Measurements from ENCODE around the gene GPR37L1. TPM values are rescaled to one million over a fixed set of nuclear protein-coding genes. Genes with fewer than 3 reads are reported as not detected.

The GPR37L1 gene
- total RNA-seq, 6 experiments from 2014 or later = not detected

GRCh38 chr1:202078241-202078640, 44.5 kb upstream of the GPR37L1 start:
- H3K27ac Mint-ChIP-seq = no peak overlapping the region
- peaks cover 2% of the 10 kb centered on the region; the same call in 1 of the 2 replicates for H3K27me3 Mint-ChIP-seq (ENCODE audit: insufficient read depth)
- H3K4me3 Mint-ChIP-seq = no peak overlapping the region
- DNase-seq = no peak
- no peaks in the 10 kb centered on the region for H3K9me3 Mint-ChIP-seq
- H3K36me3 Mint-ChIP-seq (ENCODE audit: low read depth) = no peaks in the 10 kb centered on the region
- TF ChIP-seq CTCF (IDR thresholded peaks at IDR 0.05) = no peak
- H3K4me1 Mint-ChIP-seq (ENCODE audit: low read depth) = peaks cover 21% of the 10 kb centered on the region

GRCh38 chr1:202081992-202082391, 40.7 kb upstream of the GPR37L1 start:
- H3K36me3 Mint-ChIP-seq (ENCODE audit: low read depth) = no peaks in the 10 kb centered on the region
- TF ChIP-seq CTCF (IDR thresholded peaks at IDR 0.05) = no peak
- no peak overlapping the region for H3K4me3 Mint-ChIP-seq
- H3K27ac Mint-ChIP-seq = no peak overlapping the region
- peaks cover 14% of the 10 kb centered on the region for H3K4me1 Mint-ChIP-seq (ENCODE audit: low read depth)
- peaks cover 9% of the 10 kb centered on the region; the same call in 1 of the 2 replicates for H3K27me3 Mint-ChIP-seq (ENCODE audit: insufficient read depth)
- H3K9me3 Mint-ChIP-seq = no peaks in the 10 kb centered on the region
- no peak for DNase-seq

- peaks cover 21% of the 10 kb centered on the region for H3K27me3 Mint-ChIP-seq (ENCODE audit: insufficient read depth)
- no peaks in the 10 kb centered on the region for H3K36me3 Mint-ChIP-seq (ENCODE audit: low read depth)
- H3K27ac Mint-ChIP-seq = no peak overlapping the region
- no peak for DNase-seq
- no peak overlapping the region for H3K4me3 Mint-ChIP-seq
- H3K4me1 Mint-ChIP-seq (ENCODE audit: low read depth) = 0 out of 2 replicates have a peak, but pooled peaks cover 6% of the 10 kb centered on the region
- no peak for TF ChIP-seq CTCF (IDR thresholded peaks at IDR 0.05)
- H3K9me3 Mint-ChIP-seq = no peaks in the 10 kb centered on the region
Measured at GRCh38 chr1:202084791-202085681, 37.7 kb upstream of the GPR37L1 start.

- Mint-ChIP-seq H3K36me3 (ENCODE audit: low read depth) (no peaks in the 10 kb centered on the region), H3K4me1 (ENCODE audit: low read depth) (0 out of 2 replicates have a peak, but pooled peaks cover 6% of the 10 kb centered on the region), H3K9me3 (no peaks in the 10 kb centered on the region), H3K27ac (no peak overlapping the region), H3K4me3 (no peak overlapping the region), H3K27me3 (ENCODE audit: insufficient read depth) (peaks cover 24% of the 10 kb centered on the region)
- TF ChIP-seq CTCF (IDR thresholded peaks at IDR 0.05) = no peak
- no peak for DNase-seq
Measured at GRCh38 chr1:202085682-202086373, 36.9 kb upstream of the GPR37L1 start.

GRCh38 chr1:202086579-202087350, 36.0 kb upstream of the GPR37L1 start:
- Mint-ChIP-seq H3K27ac (no peak overlapping the region), H3K9me3 (no peaks in the 10 kb centered on the region), H3K4me3 (no peak overlapping the region), H3K4me1 (ENCODE audit: low read depth) (0 out of 2 replicates have a peak, but pooled peaks cover 6% of the 10 kb centered on the region), H3K36me3 (ENCODE audit: low read depth) (no peaks in the 10 kb centered on the region), H3K27me3 (ENCODE audit: insufficient read depth) (peaks cover 29% of the 10 kb centered on the region)
- no peak for TF ChIP-seq CTCF (IDR thresholded peaks at IDR 0.05)
- no peak for DNase-seq
